Suppressor macrophage treated with lipopolysaccharide for 4 hours (primary cell): ENCODE measurements around the gene FAM98A.

Experiments
- DNase-seq: peaks from one replicate; pipeline ENCODE4 v3.0.0-alpha.2; 2020

Gene FAM98A

DNA sequence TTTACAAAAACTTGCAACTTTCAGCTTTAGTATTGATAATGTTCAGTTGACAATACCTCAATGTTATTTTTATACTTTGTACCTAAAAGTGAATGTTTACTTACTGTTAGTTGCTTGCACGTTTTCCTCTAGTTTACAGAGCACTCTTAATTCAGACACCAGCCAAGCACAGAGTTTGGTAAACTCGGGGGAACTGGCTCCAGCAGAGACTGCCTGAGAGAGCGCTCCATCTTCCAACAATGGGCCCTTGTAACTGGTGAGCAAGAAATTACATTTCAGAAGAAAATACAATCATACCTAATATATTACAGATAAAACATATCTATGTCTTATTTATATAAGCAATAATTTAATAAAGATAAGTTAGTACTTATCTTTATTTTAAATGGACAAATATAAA is 3.7 kb downstream of the FAM98A start:
- DNase-seq: no peak

DNA sequence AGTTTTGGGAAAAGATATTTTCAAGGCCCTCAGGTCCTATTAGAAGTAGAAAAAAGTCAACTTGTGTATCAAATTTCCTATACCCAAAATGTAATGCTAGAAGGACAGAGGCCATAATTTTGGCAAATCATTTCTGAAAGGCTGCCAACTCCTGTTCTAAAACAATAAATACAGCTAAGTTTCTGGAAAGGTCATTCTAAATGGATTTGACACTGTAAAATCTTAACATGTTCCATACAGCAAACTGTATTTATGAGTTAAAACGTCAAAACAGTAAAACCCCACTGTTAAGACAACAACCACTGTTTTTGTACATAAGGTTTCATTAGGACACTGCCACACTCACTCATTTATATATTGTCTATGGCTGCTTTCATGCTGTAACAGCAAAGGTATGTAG is 9.7 kb downstream of the FAM98A start:
- DNase-seq: no peak

DNA sequence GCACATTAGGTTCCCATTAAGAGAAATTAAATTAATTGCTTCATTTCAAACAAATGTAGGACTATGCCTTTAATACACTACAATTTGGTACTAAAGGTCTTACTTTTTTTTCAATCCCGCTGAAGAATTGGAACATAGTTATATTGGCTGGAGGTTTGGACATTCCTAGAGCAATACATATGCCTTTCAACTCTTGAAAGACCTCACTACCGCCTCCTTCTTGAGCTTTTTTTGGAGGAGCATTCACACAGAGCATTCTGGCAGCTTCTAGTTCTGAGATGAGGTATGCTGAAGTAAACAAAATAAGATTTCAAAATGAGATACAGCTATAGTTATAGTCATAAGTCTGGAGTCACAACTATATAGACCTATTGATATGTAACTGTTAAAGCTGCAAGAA is 10.9 kb downstream of the FAM98A start:
- DNase-seq: no peak

GRCh38 chr2:33586766-33587165 is 12.3 kb downstream of the FAM98A start:
- no peak for DNase-seq

- DNase-seq: peak; percentile 66
Observed at GRCh38 chr2:33583194-33583938, 15.7 kb downstream of the FAM98A start.

DNA sequence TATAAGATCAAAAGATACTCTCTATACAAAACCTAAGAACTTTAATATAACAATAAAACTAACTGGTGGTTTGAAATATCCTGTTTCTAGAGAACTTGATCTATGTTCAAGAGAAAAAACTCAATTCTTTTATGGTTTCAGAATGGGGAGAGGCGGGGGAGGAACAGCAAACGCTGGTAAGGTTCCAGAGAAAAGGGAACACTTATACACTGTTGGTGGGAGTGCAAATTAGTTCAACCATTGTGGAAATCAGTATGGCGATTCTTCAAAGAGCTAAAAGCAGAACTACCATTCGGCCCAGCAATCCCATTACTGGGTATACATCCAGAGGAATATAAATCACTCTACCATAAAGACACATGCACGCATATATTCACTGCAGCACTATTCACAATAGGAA is 17.2 kb downstream of the FAM98A start:
- DNase-seq: peak; percentile 30

DNA sequence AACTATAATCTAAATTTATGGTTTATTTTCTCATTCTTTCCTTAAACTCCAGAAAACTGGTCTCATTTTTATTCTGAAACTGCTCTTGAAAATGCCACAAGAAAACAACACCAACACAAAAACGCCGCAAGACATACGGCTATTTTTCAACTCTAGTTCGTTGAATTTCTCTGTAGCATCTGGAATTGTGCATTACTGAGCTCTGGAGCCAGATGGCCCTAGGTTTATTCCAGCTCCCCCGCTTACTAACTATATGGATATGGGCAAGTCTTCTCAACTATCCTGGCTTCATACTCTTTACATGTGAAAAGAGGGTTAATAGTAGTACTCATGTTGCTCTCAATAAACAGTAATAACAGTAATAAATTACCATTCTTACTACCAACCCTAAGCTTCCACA is 19.9 kb downstream of the FAM98A start:
- DNase-seq: no peak

DNA sequence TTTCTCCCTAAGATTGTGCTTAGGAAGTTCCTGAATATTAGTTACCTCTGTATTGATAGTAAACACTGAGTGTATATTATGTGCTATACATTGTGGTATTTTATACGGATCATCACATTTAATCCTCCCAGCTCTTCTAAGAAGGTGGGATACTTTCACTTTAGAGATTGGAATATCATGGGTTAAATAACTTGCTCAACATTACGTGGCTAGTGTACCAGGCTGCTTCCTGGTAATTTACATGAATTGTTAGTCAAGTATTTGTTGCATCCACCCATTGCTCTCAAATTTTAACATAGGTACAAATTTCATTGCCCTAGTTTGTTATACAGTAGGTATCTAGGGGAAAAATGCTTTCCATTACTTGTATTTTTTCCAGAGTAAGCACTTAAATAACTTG is 21.4 kb downstream of the FAM98A start:
- no peak for DNase-seq

DNA sequence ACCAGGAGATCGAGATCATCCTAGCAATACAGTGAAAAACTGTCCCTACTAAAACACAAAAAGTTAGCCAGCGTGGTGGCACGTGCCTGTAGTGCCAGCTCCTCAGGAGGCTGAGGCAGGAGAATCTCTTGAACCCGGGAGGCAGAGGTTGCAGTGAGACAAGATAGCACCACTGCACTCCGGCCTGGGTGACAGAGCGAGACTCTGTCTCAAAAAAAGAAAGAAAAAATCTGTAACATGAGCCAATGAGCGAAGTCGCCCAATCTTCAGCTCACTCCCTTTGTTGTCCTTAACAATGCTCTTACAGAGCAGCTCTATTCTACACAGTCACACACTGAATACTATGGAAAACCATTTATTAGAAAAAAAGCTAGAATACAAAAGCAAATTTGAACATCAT is 22.0 kb downstream of the FAM98A start:
- no peak for DNase-seq

DNA sequence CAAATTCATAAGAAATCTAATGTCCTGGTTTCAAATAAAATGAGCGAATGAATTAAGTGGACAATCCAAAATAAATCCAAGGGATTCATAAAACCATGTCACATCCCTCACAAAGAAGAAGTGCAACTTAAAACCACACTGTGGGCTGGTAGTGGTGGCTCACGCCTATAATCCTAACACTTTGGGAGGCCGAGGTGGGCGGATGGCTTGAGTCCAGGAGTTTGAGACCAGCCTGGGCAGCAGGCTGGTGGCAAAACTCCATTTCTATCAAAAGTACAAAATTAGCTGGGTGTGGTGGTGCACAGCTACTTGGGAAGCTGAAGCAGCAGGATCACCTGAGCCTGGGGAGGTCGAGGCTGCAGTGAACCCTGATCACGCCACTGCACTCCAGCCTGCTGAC is 25.4 kb downstream of the FAM98A start:
- DNase-seq: no peak

- DNase-seq: no peak
Observed at GRCh38 chr2:33570681-33571080, 28.4 kb downstream of the FAM98A start.

DNA sequence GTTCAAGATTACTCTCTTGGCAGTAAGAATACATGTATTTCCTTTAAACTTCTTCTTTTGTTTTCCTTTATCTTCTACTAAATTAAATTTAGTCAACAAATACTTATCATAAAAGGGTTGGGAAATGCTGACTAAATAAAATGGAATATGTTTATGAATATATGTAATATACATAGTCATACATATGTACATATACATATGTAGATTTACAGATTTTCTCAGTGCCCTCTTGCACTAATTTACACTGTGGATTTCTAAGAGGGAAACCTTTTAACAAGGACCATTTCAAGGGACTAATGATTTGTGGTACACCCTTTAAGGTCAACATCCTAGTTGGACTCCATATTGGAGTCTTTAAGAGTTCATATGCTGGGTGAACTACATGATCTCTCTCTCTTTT is 37.2 kb downstream of the FAM98A start:
- no peak for DNase-seq

DNA sequence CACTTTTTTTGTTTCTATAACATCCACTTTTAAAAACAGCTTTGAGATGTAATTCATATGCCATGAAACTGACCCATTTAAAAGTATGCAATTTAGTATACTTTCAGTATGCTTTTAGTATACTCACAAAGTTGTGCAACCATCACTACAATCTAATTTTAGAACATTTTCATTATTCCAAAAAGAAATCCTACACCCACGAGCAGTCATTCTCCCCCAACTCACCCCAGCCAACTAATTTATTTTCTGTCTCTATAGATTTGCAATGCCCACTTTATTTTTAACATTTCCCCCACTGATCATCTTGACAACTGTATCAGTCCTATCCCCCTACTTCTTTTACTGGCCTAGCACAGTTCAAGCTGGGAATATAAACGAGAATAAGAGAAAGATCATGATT is 39.1 kb downstream of the FAM98A start:
- no peak for DNase-seq

GRCh38 chr2:33559328-33559727 is 39.8 kb downstream of the FAM98A start:
- DNase-seq: no peak

GRCh38 chr2:33555681-33556080 is 43.4 kb downstream of the FAM98A start:
- DNase-seq: no peak

DNA sequence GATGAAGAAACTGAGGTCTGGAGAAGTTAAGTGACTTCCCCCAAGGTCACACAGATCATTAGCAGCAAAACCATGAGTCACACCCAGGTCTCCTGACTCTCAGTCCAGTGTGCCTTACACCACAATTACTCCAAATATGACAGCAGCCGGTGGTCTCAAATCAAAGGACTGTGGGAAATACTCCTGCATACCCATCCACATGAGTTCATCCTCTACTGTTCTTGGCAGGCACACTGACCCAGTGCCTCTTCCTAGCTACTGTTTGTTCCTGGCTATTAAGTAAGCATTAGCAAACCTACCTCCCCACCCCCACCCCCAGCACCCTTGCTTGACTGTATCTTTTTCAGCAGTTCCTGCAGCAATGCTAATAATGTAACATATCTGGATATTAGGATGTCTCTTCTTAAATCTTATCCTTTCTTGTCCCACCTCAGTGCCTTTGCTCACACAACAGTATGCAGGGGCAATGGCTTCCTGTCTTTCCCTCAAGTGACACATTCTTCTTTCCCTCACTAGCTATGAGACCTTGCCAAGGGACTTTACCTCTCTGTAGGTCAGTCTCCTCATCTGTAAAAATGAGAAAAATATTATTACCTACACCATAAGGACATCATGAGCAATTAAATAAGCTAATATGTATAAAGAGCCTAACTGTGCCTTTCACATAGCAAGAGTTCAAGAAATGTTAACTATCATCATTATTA is 46.2 kb downstream of the FAM98A start:
- peak; percentile 82 for DNase-seq

DNA sequence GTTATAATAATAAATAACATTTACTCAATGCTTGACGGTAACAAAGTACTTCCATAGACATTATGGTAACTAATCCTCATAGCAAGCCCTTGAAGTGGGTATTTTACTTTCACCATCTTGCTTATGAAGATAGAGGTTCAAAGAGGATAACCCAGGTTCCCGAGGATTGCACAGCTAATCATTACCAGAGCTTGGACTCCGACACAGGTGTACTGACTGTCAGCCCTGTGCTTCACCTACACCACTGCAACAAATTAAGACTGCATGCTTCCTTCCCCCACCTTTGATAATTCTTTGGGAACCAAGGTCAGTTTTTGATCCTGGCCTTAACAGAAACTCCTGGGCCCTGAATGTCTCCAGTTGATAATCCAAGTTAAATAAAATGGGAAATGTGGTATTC is 48.9 kb downstream of the FAM98A start:
- no peak for DNase-seq

- DNase-seq: no peak
Observed at GRCh38 chr2:33541243-33541642, 57.9 kb downstream of the FAM98A start.

- no peak for DNase-seq
Observed at GRCh38 chr2:33535421-33535820, 63.7 kb downstream of the FAM98A start.
